GM12891 (cell line): ENCODE data around the gene S100A4.

Source experiments
- PAX5 ChIP-seq: IDR thresholded peaks from 2 replicates; pipeline ENCODE4 v1.6.1; 2011; ENCODE audit warnings: low read length, moderate library complexity, mild to moderate bottlenecking; ENCODE audit not compliant: insufficient read depth, severe bottlenecking
- POLR2A ChIP-seq: IDR thresholded peaks from 2 replicates; pipeline ENCODE4 v1.6.1; 2011; ENCODE audit warnings: low read depth, low read length, control low read depth
- POLR2AphosphoS5 ChIP-seq: IDR thresholded peaks from 2 replicates; pipeline ENCODE4 v1.6.1; 2011; ENCODE audit warnings: low read depth, low read length, control low read depth
- SPI1 ChIP-seq: IDR thresholded peaks from 2 replicates; pipeline ENCODE4 v1.6.1; 2011; ENCODE audit warnings: low read depth, low read length, control low read depth

- TF ChIP-seq POLR2A (no peak), POLR2AphosphoS5 (no peak), PAX5 (no peak), SPI1 (no peak)
These were observed 12.6 kb downstream of the S100A4 start for GRCh38 chr1:153532769-153533599.
